ENCODE results near the gene UCN3.
"Not testable (repeated sequence)": the region's sequence is repeated elsewhere in the genome, so short reads cannot be mapped to it uniquely, and the experiment has no call there.

Gene UCN3

DNA sequence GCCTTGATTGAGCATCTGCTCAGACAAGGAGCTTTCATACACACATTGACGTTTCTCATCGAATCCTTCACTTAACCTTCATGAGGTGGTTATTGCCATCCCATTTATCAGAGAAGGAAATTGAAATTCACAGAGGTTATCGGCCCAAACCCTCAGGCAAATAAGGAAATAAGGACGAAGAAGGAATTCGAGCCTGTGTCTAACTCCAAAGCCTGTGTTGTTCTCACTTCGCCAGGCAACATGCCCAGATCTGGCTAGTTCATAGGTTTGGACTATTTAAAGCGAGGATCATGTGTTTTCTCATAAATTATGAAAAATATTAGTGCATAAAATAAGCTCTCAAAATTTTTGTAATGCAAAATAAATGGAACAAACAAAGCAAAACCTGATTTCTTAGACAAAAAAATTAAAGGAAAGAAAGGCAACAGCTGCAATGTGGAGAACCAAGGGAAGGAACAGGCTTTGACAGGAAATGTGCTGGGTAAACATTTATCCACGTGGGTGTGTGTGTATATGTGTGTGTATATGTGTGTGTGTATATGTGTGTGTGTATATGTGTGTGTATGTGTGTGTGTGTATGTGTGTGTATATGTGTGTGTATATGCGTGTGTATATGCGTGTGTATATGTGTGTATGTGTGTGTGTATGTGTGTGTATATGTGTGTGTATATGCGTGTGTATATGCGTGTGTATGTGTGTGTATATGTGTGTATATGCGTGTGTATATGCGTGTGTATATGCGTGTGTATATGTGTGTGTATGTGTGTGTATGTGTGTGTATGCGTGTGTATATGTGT lies 4.8 kb downstream of the UCN3 start:
- DNase-seq = no peak

- DNase-seq = no peak
Observed at GRCh38 chr10:5370493-5371352, 6.0 kb downstream of the UCN3 start.

DNA sequence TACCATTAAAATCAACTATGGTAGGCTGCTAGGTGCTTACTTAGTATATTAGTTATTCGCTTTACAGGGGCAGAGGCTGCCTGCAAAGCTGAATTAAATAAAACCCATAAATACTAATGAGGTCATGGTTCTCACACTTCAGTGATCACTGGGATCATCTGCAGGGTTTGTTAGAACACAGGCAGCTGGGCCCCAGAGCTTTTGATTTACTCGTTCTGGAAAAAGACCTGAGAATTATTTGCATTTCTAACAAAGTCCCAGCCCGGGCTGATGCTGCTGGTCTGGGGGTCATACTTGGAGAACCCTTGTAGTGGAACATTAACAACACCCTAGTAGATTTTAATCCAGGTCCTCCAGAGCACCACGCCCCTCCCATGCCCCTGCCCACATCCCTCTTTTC lies 8.5 kb downstream of the UCN3 start:
- no peak for DNase-seq

- DNase-seq = no peak
Observed at GRCh38 chr10:5373891-5374611, 9.3 kb downstream of the UCN3 start.

GRCh38 chr10:5376450-5376849 lies 11.7 kb downstream of the UCN3 start:
- DNase-seq = no peak

- not testable (repeated sequence) for DNase-seq
Observed at GRCh38 chr10:5379202-5379601, 14.4 kb downstream of the UCN3 start.

DNA sequence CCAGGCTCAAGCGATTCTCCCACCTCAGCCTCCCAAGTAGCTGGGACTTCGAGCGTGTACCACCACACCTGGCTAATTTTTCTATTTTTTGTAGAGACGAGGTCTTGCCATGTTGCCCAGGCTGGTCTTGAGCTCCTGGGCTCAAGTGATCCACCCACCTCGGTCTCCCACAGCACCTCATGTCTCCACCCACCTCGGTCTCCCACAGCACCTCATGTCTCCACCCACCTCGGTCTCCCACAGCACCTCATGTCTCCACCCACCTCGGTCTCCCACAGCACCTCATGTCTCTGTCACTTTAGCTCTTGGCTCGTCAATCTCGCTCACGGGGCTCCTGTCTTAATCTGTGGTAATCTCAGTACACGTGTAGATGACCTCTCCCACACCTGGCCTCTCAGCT lies 15.6 kb downstream of the UCN3 start:
- not testable (repeated sequence) for DNase-seq

DNA sequence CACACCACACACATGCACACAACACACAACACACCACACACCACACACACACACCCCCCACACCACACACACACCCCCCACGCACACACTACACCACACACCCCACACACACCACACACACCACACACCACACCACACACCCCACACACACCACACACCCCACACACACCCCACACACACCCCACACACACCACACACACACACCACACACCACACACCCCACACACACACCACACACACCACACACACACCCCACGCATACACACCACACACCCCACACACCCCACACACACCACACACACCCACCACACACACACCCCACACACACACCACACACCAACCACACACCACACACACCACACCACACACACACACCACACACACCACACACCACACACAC lies 16.4 kb downstream of the UCN3 start:
- DNase-seq = no peak

GRCh38 chr10:5385224-5385623 lies 20.5 kb downstream of the UCN3 start:
- DNase-seq = no peak

GRCh38 chr10:5387169-5387568 lies 22.4 kb downstream of the UCN3 start:
- DNase-seq = no peak

- no peak for DNase-seq
Observed at GRCh38 chr10:5390607-5391205, 25.9 kb downstream of the UCN3 start.

DNA sequence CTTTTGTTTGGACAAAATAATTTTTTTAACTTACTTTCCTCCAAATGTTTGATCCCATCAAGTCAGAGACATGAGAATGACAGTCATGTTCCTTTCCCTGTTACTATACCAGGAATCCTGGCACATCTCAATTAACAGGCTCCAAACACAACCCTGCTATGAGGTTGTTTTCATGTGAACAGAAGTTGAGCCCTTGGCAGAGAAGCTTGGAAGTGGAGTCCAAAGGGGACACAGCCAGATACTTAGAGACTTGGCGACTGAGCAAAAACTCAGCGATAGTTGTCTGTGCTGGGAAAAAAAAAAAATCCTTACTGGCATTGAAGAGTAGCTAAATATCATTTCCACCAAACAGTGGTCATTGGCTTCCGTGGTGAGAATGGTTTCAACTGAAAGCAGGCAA lies 27.0 kb downstream of the UCN3 start:
- DNase-seq = no peak

GRCh38 chr10:5393529-5393928 lies 28.8 kb downstream of the UCN3 start:
- no peak for DNase-seq

DNA sequence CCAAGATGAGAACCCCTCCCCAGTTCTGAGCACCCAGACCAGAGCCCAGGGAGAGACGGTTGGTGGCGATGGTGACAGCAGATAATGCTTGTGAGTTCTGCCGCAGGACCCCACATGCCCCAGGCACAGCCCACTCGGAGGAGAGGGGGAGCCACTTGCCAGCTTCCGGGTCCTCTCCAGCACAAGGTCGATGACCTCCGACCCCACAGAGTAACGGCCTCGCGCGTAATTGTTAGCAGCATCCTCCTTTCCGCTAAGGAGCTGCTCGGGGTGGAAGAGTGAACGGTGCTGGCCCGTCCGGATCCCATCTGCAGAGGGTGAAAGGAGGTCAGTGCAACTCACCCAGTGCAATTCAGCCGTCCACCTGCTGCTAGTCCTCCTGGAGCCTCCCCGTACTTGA lies 30.4 kb downstream of the UCN3 start:
- DNase-seq = no peak

- no peak for DNase-seq
Observed at GRCh38 chr10:5396556-5397300, 32.0 kb downstream of the UCN3 start.

GRCh38 chr10:5399332-5399731 lies 34.6 kb downstream of the UCN3 start:
- no peak for DNase-seq

DNA sequence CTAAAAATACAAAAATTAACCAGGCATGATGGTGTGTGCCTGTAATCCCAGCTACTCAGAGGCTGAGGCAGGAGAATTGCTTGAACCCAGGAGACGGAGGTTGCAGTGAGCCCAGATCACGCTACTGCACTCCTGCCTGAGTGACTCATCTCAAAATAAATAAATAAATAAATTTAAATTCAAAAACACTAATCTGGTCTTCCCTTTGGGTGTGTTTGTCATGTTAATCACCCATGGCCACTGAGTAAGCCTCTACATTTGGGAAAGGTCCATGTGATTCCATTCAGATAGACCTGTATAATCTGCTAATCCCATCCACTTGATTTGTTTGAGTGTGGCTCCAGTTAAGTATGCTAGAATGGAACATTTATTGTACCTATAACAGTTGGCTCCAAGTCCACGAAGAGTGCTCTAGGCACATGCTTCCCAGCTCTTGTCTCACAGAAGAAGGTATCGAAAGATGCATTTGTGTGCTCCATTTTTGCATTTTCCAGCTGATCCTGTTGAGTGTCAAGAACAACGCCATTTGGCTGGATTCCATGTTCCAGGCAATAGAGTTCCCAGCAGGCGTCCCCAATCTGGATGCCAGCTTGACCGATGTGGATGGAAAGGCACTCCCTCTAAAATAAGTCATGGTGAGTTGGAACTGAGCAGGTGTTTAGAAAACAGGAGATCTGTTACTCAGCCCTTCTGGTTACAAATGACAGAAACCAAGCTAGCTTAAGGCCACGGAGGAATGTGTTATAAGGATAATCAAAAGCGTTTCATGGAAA lies 35.9 kb downstream of the UCN3 start:
- no peak for DNase-seq

- DNase-seq = no peak
Observed at GRCh38 chr10:5402798-5403197, 38.0 kb downstream of the UCN3 start.

GRCh38 chr10:5404208-5405041 lies 39.7 kb downstream of the UCN3 start, which contains the start of gene TUBAL3:
TUBAL3 (minus strand) TSS chr10:5404828; CDS start chr10:5404792, 36 bp downstream.
- DNase-seq = no peak

- DNase-seq = no peak
Observed at GRCh38 chr10:5406918-5407317, 42.2 kb downstream of the UCN3 start.
